AG04450 (cell line): Measurements from ENCODE around the gene TRIM47. TPM values are rescaled to one million over a fixed set of nuclear protein-coding genes. Genes with fewer than 3 reads are reported as not detected.
A peak's percentile ranks its signal among the peaks of the same experiment; 100 is the strongest.

Experiments used
- CTCF ChIA-PET: fragments of 300-600, 350-600 bp; formaldehyde crosslinking; extraction: SDS; loops from one replicate; lab custom pipeline; 2022; ENCODE audit warnings: antibody characterized with exemption, inconsistent platforms; lab: Charles Lee
- POLR2A ChIA-PET: fragments of 350-600 bp; formaldehyde crosslinking; extraction: SDS; loops from one replicate; lab custom pipeline; 2021; ENCODE audit warnings: antibody characterized with exemption, inconsistent platforms; lab: Yijun Ruan, JAX
- DNase-seq: peaks from one replicate; pipeline ENCODE4 v3.0.0-alpha.2; 2011; ENCODE audit warnings: low read depth, low spot score
- H3K27ac ChIP-seq: one replicate; pipeline ENCODE4 v1.5.1; 2012; ENCODE audit warnings: low read depth, low read length, control low read depth
- H3K27me3 ChIP-seq: one replicate; pipeline ENCODE4 v1.6.0; 2012; ENCODE audit warnings: low read length; ENCODE audit not compliant: control insufficient read depth, insufficient read depth
- H3K4me3 ChIP-seq: 2 replicates; pipeline ENCODE4 v1.5.1; 2011; ENCODE audit warnings: mild to moderate bottlenecking, low read depth, low read length, control low read depth
- H3K9me3 ChIP-seq: 2 replicates; pipeline ENCODE4 v1.5.1; 2012; ENCODE audit warnings: low read length; ENCODE audit not compliant: control insufficient read depth, insufficient read depth
- CTCF ChIP-seq: IDR thresholded peaks from 2 replicates; pipeline ENCODE4 v1.5.1; 2011; ENCODE audit warnings: low read depth, low read length, control low read depth, inconsistent platforms
- polyA plus RNA-seq: library from polyadenylated mRNA; depleted of rRNA; stranded (reverse); fragments of >200 nt; gene quantifications from 2 replicates; pipeline ENCODE4 v1.2.3, GENCODE V29; 2011

The TRIM47 gene
- polyA plus RNA-seq, 1 experiment, result 5.7 TPM

GRCh38 chr17:75849724-75850123 is 28.7 kb downstream of the TRIM47 start:
- POLR2A ChIA-PET, result interaction anchor here (1.0 kb wide), 1 partner anchor 11 kb away, joined by 3 read pairs; no protein-coding TSS in a partner anchor
- Histone ChIP-seq H3K4me3 (no peak overlapping the region), H3K27ac (no peak overlapping the region), H3K9me3 (no peaks in the 10 kb centered on the region), H3K27me3 (no peaks in the 10 kb centered on the region)
- TF ChIP-seq CTCF, result no peak
- CTCF ChIA-PET, result interaction anchor here (0.9 to 1.4 kb wide), 2 partner anchors 11 to 12 kb away, joined by 3 to 4 read pairs; no protein-coding TSS in a partner anchor
- no peak for DNase-seq

GRCh38 chr17:75849279-75849646 is 29.1 kb downstream of the TRIM47 start:
- no peak for TF ChIP-seq CTCF
- no peaks in the 10 kb centered on the region for H3K9me3 ChIP-seq
- POLR2A ChIA-PET, result interaction anchor here (0.6 to 1.0 kb wide), 2 partner anchors 12 to 340 kb away, joined by 3 read pairs; no protein-coding TSS in a partner anchor

GRCh38 chr17:75848523-75849278 is 29.7 kb downstream of the TRIM47 start:
- no peak for DNase-seq
- Histone ChIP-seq H3K27me3 (no peaks in the 10 kb centered on the region), H3K27ac (no peak overlapping the region), H3K4me3 (no peak overlapping the region), H3K9me3 (no peaks in the 10 kb centered on the region)
- CTCF ChIA-PET, result interaction anchor here (0.6 to 1.0 kb wide), 10 partner anchors 11 to 97 kb away, joined by 3 to 6 read pairs (median 3); partner anchors contain the start of gene GALK1
- POLR2A ChIA-PET, result interaction anchor here (0.6 kb wide), 1 partner anchor 340 kb away, joined by 3 read pairs; no protein-coding TSS in a partner anchor
- peak; percentile 71 for TF ChIP-seq CTCF

More at GRCh38 chr17:75849279-75849646, 29.1 kb downstream of the TRIM47 start:
- no peak for DNase-seq
- Histone ChIP-seq H3K4me3 (no peak overlapping the region), H3K27me3 (no peaks in the 10 kb centered on the region), H3K27ac (no peak overlapping the region)
- CTCF ChIA-PET, result interaction anchor here (0.6 to 1.4 kb wide), 3 partner anchors 12 to 34 kb away, joined by 3 to 4 read pairs (median 3); no protein-coding TSS in a partner anchor

- ChIA-PET POLR2A (interaction anchor here (1.4 kb wide), 1 partner anchor 7 kb away, joined by 3 read pairs; the partner anchor contains the start of gene WBP2), CTCF (interaction anchor here (0.6 to 3.3 kb wide), 10 partner anchors 7 to 98 kb away, joined by 3 to 18 read pairs (median 4); partner anchors contain the start of genes GALK1 and WBP2)
- no peak for TF ChIP-seq CTCF
- no peak overlapping the region for H3K4me3 ChIP-seq
- H3K9me3 ChIP-seq, result no peaks in the 10 kb centered on the region
- DNase-seq, result no peak
- no peaks in the 10 kb centered on the region for H3K27me3 ChIP-seq
- no peak overlapping the region for H3K27ac ChIP-seq
Observed at GRCh38 chr17:75847614-75848522, 30.5 kb downstream of the TRIM47 start.
